GM19438 (cell line): ENCODE measurements around the gene SLC39A11.
"Not testable (repeated sequence)": the region's sequence is repeated elsewhere in the genome, so short reads cannot be mapped to it uniquely, and the experiment has no call there.

ENCODE experiments used
- ATAC-seq: cut with Tn5 transposase; IDR thresholded peaks from one replicate; pipeline ENCODE4 v1.9.1; 2021; ENCODE audit warnings: low read depth; ENCODE audit not compliant: unreplicated experiment

Gene SLC39A11

GRCh38 chr17:73013816-73014663, 78.4 kb downstream of the SLC39A11 start:
- no peak for ATAC-seq

GRCh38 chr17:73013301-73013700, 79.2 kb downstream of the SLC39A11 start:
- no peak for ATAC-seq

- no peak for ATAC-seq
These were observed 81.4 kb downstream of the SLC39A11 start for GRCh38 chr17:73011016-73011486.

GRCh38 chr17:73010414-73010813, 82.1 kb downstream of the SLC39A11 start:
- ATAC-seq = no peak

GRCh38 chr17:73007407-73007806, 85.1 kb downstream of the SLC39A11 start:
- no peak for ATAC-seq

GRCh38 chr17:73005360-73005759, 87.1 kb downstream of the SLC39A11 start:
- no peak for ATAC-seq

GRCh38 chr17:73003487-73003886, 89.0 kb downstream of the SLC39A11 start:
- ATAC-seq = no peak

- ATAC-seq = no peak
These were observed 91.7 kb downstream of the SLC39A11 start for GRCh38 chr17:73000832-73001231.

GRCh38 chr17:72999474-72999873, 93.0 kb downstream of the SLC39A11 start:
- ATAC-seq = not testable (repeated sequence)

GRCh38 chr17:72998343-72998742, 94.1 kb downstream of the SLC39A11 start:
- no peak for ATAC-seq

GRCh38 chr17:72997559-72997958, 94.9 kb downstream of the SLC39A11 start:
- no peak for ATAC-seq

GRCh38 chr17:72996791-72997190, 95.7 kb downstream of the SLC39A11 start:
- ATAC-seq = no peak

- ATAC-seq = no peak
These were observed 97.4 kb downstream of the SLC39A11 start for GRCh38 chr17:72995008-72995656.

- ATAC-seq = not testable (repeated sequence)
These were observed 99.6 kb downstream of the SLC39A11 start for GRCh38 chr17:72992783-72993467.

- ATAC-seq = no peak
These were observed 100.8 kb downstream of the SLC39A11 start for GRCh38 chr17:72991651-72992050.

GRCh38 chr17:72989074-72989610, 103.3 kb downstream of the SLC39A11 start:
- no peak for ATAC-seq

GRCh38 chr17:72988451-72988850, 104.0 kb downstream of the SLC39A11 start:
- ATAC-seq = no peak

- no peak for ATAC-seq
These were observed 105.3 kb downstream of the SLC39A11 start for GRCh38 chr17:72987166-72987565.

GRCh38 chr17:72985882-72986720, 106.4 kb downstream of the SLC39A11 start:
- peak; percentile 78 for ATAC-seq

GRCh38 chr17:72984926-72985325, 107.6 kb downstream of the SLC39A11 start:
- ATAC-seq = no peak
